Mucosa of stomach (tissue), 1 donor: ENCODE results near the gene MEIKIN.
"Not testable (repeated sequence)": the region's sequence is repeated elsewhere in the genome, so short reads cannot be mapped to it uniquely, and the experiment has no call there.

Experiments
- H3K27me3 ChIP-seq: one replicate; pipeline ENCODE4 v1.7.0; 2013; ENCODE audit warnings: mild to moderate bottlenecking, low read length; ENCODE audit not compliant: control insufficient read depth, insufficient read depth
- H3K36me3 ChIP-seq: one replicate; pipeline ENCODE4 v1.7.0; 2013; ENCODE audit warnings: low read length; ENCODE audit not compliant: control insufficient read depth, insufficient read depth
- H3K4me1 ChIP-seq: one replicate; pipeline ENCODE4 v1.7.0; 2013; ENCODE audit warnings: mild to moderate bottlenecking, low read length; ENCODE audit not compliant: control insufficient read depth, insufficient read depth
- H3K4me3 ChIP-seq: one replicate; pipeline ENCODE4 v1.7.0; 2013; ENCODE audit warnings: low read length
- H3K9ac ChIP-seq: one replicate; pipeline ENCODE4 v1.7.0; 2013; ENCODE audit warnings: mild to moderate bottlenecking, low read length, moderate library complexity
- H3K9me3 ChIP-seq: one replicate; pipeline ENCODE4 v1.7.0; 2013; ENCODE audit warnings: mild to moderate bottlenecking, low read length, moderate library complexity; ENCODE audit not compliant: control insufficient read depth
- donor health status: Pancreatic carcinoma.

MEIKIN gene

GRCh38 chr5:131791866-131792265 is 153.6 kb downstream of the MEIKIN start:
- H3K4me3 ChIP-seq, result no peak overlapping the region
- peaks cover 10% of the 10 kb centered on the region for H3K4me1 ChIP-seq
- H3K9me3 ChIP-seq, result no peaks in the 10 kb centered on the region
- H3K27me3 ChIP-seq, result no peaks in the 10 kb centered on the region
- H3K36me3 ChIP-seq, result no peaks in the 10 kb centered on the region
- no peak overlapping the region for H3K9ac ChIP-seq

- Histone ChIP-seq H3K36me3 (no peaks in the 10 kb centered on the region), H3K27me3 (no peaks in the 10 kb centered on the region), H3K9ac (no peak overlapping the region), H3K4me1 (peaks cover 10% of the 10 kb centered on the region), H3K4me3 (no peak overlapping the region), H3K9me3 (no peaks in the 10 kb centered on the region)
Measured at GRCh38 chr5:131790550-131790949, 154.9 kb downstream of the MEIKIN start.

GRCh38 chr5:131789765-131790164 is 155.7 kb downstream of the MEIKIN start:
- Histone ChIP-seq H3K27me3 (no peaks in the 10 kb centered on the region), H3K4me3 (no peak overlapping the region), H3K9ac (no peak overlapping the region), H3K9me3 (no peaks in the 10 kb centered on the region), H3K36me3 (no peaks in the 10 kb centered on the region), H3K4me1 (peaks cover 6% of the 10 kb centered on the region)

GRCh38 chr5:131787736-131788135 is 157.7 kb downstream of the MEIKIN start:
- no peak overlapping the region for H3K4me3 ChIP-seq
- H3K36me3 ChIP-seq, result no peaks in the 10 kb centered on the region
- H3K9me3 ChIP-seq, result no peaks in the 10 kb centered on the region
- H3K27me3 ChIP-seq, result no peaks in the 10 kb centered on the region
- H3K9ac ChIP-seq, result no peak overlapping the region
- H3K4me1 ChIP-seq, result no peaks in the 10 kb centered on the region

- no peaks in the 10 kb centered on the region for H3K4me1 ChIP-seq
Measured at GRCh38 chr5:131786900-131787692, 158.4 kb downstream of the MEIKIN start.

GRCh38 chr5:131786036-131786435 is 159.4 kb downstream of the MEIKIN start:
- H3K9ac ChIP-seq, result no peak overlapping the region
- H3K4me3 ChIP-seq, result no peak overlapping the region
- H3K9me3 ChIP-seq, result no peaks in the 10 kb centered on the region
- no peaks in the 10 kb centered on the region for H3K36me3 ChIP-seq
- H3K4me1 ChIP-seq, result no peaks in the 10 kb centered on the region
- H3K27me3 ChIP-seq, result no peaks in the 10 kb centered on the region

More at GRCh38 chr5:131786900-131787692, 158.4 kb downstream of the MEIKIN start:
- Histone ChIP-seq H3K36me3 (no peaks in the 10 kb centered on the region), H3K4me3 (no peak overlapping the region), H3K9ac (no peak overlapping the region), H3K27me3 (no peaks in the 10 kb centered on the region), H3K9me3 (no peaks in the 10 kb centered on the region)

- Histone ChIP-seq H3K27me3 (no peaks in the 10 kb centered on the region), H3K4me1 (no peaks in the 10 kb centered on the region), H3K36me3 (no peaks in the 10 kb centered on the region), H3K4me3 (no peak overlapping the region), H3K9me3 (no peaks in the 10 kb centered on the region), H3K9ac (no peak overlapping the region)
Measured at GRCh38 chr5:131783874-131784273, 161.6 kb downstream of the MEIKIN start.

GRCh38 chr5:131783357-131783756 is 162.1 kb downstream of the MEIKIN start:
- no peaks in the 10 kb centered on the region for H3K27me3 ChIP-seq
- H3K9ac ChIP-seq, result no peak overlapping the region
- no peaks in the 10 kb centered on the region for H3K9me3 ChIP-seq
- H3K36me3 ChIP-seq, result no peaks in the 10 kb centered on the region
- no peaks in the 10 kb centered on the region for H3K4me1 ChIP-seq
- H3K4me3 ChIP-seq, result no peak overlapping the region

- no peak overlapping the region for H3K4me3 ChIP-seq
- H3K9ac ChIP-seq, result no peak overlapping the region
- no peaks in the 10 kb centered on the region for H3K9me3 ChIP-seq
- H3K36me3 ChIP-seq, result no peaks in the 10 kb centered on the region
- no peaks in the 10 kb centered on the region for H3K27me3 ChIP-seq
- no peaks in the 10 kb centered on the region for H3K4me1 ChIP-seq
Measured at GRCh38 chr5:131782717-131783116, 162.7 kb downstream of the MEIKIN start.

- not testable (repeated sequence) for H3K4me1 ChIP-seq, H3K9ac ChIP-seq, H3K27me3 ChIP-seq, H3K4me3 ChIP-seq, H3K36me3 ChIP-seq, H3K9me3 ChIP-seq
Measured at GRCh38 chr5:131778141-131778540, 167.3 kb downstream of the MEIKIN start.

- Histone ChIP-seq H3K27me3 (no peaks in the 10 kb centered on the region), H3K9ac (no peak overlapping the region), H3K36me3 (no peaks in the 10 kb centered on the region), H3K4me1 (peaks cover 5% of the 10 kb centered on the region), H3K4me3 (no peak overlapping the region), H3K9me3 (no peaks in the 10 kb centered on the region)
Measured at GRCh38 chr5:131776450-131776849, 169.0 kb downstream of the MEIKIN start.

GRCh38 chr5:131774652-131775367 is 170.7 kb downstream of the MEIKIN start:
- H3K4me1 ChIP-seq, result peaks cover 5% of the 10 kb centered on the region
- no peak overlapping the region for H3K4me3 ChIP-seq
- H3K9ac ChIP-seq, result no peak overlapping the region
- H3K27me3 ChIP-seq, result no peaks in the 10 kb centered on the region
- no peaks in the 10 kb centered on the region for H3K36me3 ChIP-seq
- no peaks in the 10 kb centered on the region for H3K9me3 ChIP-seq
